ENCODE measurements around the gene SEMA3B. TPM values are rescaled to one million over a fixed set of nuclear protein-coding genes. Genes with fewer than 3 reads are reported as not detected.
A peak's percentile ranks its signal among the peaks of the same experiment; 100 is the strongest.
"Not testable (repeated sequence)": the region's sequence is repeated elsewhere in the genome, so short reads cannot be mapped to it uniquely, and the experiment has no call there.

SEMA3B gene
- total RNA-seq, 1 experiment from 2014 or later: 7.3 TPM

DNA sequence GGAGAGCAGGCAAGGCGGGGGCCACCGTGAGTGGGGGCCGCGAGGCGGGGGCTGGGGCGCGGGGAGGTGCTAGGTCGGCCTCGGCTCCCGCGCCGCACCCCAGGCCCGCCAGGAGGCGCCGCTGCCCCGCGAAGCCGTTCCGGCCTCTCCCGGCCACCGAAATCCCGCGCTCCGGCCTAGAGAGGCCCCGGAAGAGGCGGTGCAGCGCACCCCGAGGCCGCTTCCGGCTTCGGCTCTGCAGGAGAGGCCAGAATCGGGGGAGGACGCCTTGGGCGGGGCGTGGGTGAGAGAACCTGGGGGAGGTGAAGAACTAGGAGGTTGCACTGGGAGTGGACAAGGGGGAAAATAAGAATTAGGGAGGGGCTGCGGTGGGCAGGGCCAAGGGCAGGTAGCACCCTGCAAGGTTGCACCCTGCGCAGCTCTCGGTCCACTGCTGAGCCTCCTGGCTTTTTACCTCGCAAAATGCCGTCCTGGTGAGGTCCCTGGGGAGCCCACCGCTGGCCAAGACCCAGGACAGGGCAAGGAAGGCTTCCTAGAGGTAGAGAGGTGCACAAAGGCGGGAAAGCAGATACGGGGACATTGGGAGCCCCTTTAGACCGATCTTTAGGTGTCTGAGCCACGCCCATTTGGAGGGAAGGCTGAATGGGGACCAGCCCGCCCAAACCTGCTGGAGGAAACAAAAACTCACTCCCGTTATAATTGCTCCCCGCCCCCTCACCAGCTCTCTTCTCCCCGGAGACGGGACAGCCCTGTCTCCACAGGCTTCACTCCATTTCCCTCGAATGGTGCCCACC, 41.4 kb upstream of the SEMA3B start (continued):
- TF ChIP-seq ZNF532 (CRISPR knock-in tag; IDR thresholded peaks at IDR 0.05; ENCODE audit: borderline replicate concordance): no peak
- no peak for TF ChIP-seq RELA (CRISPR knock-in tag; IDR thresholded peaks at IDR 0.05; ENCODE audit: borderline replicate concordance)
- no peak for TF ChIP-seq ZNF671 (CRISPR knock-in tag; IDR thresholded peaks at IDR 0.05)
- TF ChIP-seq AFF4 (CRISPR knock-in tag; IDR thresholded peaks at IDR 0.05; ENCODE audit: borderline replicate concordance): no peak
- no peak for TF ChIP-seq NR1H2 (CRISPR knock-in tag; IDR thresholded peaks at IDR 0.05)
- peak; percentile 78 for TF ChIP-seq HMGXB4 (CRISPR knock-in tag; IDR thresholded peaks at IDR 0.05)
- TF ChIP-seq PRRX2 (CRISPR knock-in tag; IDR thresholded peaks at IDR 0.05): no peak
- peak; percentile 41; the same call in 1 of the 2 replicates for TF ChIP-seq ETV6 (CRISPR knock-in tag; IDR thresholded peaks at IDR 0.05)
- no peak for TF ChIP-seq ESRRA (CRISPR knock-in tag; IDR thresholded peaks at IDR 0.05; ENCODE audit: borderline replicate concordance)
- no peak for TF ChIP-seq IRF1 (CRISPR knock-in tag; IDR thresholded peaks at IDR 0.05)
- TF ChIP-seq TP53 (CRISPR knock-in tag; IDR thresholded peaks at IDR 0.05): peak; percentile 81; the same call in 1 of the 2 replicates
- peak; percentile 73; the same call in 1 of the 2 replicates for TF ChIP-seq CREM (CRISPR knock-in tag; IDR thresholded peaks at IDR 0.05)
- TF ChIP-seq, protein P1, sequence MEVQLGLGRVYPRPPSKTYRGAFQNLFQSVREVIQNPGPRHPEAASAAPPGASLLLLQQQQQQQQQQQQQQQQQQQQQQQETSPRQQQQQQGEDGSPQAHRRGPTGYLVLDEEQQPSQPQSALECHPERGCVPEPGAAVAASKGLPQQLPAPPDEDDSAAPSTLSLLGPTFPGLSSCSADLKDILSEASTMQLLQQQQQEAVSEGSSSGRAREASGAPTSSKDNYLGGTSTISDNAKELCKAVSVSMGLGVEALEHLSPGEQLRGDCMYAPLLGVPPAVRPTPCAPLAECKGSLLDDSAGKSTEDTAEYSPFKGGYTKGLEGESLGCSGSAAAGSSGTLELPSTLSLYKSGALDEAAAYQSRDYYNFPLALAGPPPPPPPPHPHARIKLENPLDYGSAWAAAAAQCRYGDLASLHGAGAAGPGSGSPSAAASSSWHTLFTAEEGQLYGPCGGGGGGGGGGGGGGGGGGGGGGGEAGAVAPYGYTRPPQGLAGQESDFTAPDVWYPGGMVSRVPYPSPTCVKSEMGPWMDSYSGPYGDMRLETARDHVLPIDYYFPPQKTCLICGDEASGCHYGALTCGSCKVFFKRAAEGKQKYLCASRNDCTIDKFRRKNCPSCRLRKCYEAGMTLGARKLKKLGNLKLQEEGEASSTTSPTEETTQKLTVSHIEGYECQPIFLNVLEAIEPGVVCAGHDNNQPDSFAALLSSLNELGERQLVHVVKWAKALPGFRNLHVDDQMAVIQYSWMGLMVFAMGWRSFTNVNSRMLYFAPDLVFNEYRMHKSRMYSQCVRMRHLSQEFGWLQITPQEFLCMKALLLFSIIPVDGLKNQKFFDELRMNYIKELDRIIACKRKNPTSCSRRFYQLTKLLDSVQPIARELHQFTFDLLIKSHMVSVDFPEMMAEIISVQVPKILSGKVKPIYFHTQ (CRISPR knock-in tag; IDR thresholded peaks at IDR 0.05): no peak

DNA sequence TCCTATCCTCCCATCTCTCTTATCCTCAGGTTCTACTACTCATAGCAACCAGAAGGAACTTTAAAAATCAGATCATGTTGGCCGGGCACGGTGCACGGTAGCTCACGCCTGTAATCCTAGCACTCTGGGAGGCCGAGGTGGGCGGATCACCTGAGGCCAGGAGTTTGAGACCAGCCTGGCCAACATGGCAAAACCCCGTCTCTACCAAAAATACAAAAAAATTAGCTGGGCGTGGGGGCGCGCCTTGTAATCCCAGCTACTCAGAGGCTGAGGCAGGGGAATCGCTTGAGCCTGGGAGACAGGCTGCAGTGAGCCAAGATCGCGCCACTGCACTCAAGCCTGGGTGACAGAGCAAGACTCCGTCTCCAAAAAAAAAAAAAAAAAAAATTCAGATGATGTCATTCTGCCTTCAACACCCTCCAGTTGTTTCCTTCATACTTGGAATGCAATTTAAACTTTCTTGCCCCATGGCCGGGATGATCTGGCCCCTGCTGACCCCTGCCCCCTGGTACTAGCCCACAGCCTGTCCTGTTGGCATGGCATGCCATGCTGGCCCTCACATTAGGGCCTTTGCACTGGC, 40.7 kb upstream of the SEMA3B start:
- peak overlapping the region; percentile 89 for H3K27ac Mint-ChIP-seq
- DNase-seq (ENCODE audit: low spot score); H3K27me3 Mint-ChIP-seq (ENCODE audit: low read depth); H3K36me3 Mint-ChIP-seq; H3K9me3 Mint-ChIP-seq; ATAC-seq: not testable (repeated sequence)
- CTCF ChIA-PET: interaction anchor here (0.7 to 17.1 kb wide), 18 partner anchors 7 to 96 kb away, joined by 3 to 604 read pairs (median 18); partner anchors contain the start of genes GNAI2, GNAT1, HYAL2 and HYAL3
- peak overlapping the region; percentile 90 for H3K4me3 Mint-ChIP-seq
- H3K4me1 Mint-ChIP-seq: peaks cover 24% of the 10 kb centered on the region
- POLR2A ChIA-PET: interaction anchor here (1.4 to 3.1 kb wide), 4 partner anchors 12 to 109 kb away, joined by 3 to 22 read pairs (median 10); no protein-coding TSS in a partner anchor
